GM19372 (cell line): Measurements from ENCODE around the gene TRAPPC12.

Source experiments
- ATAC-seq: cut with Tn5 transposase; IDR thresholded peaks from one replicate; pipeline ENCODE4 v1.9.1; 2021; ENCODE audit warnings: mild to moderate bottlenecking, low read depth, moderate library complexity; ENCODE audit not compliant: unreplicated experiment

TRAPPC12 gene

GRCh38 chr2:3465328-3465727, 85.8 kb downstream of the TRAPPC12 start:
- no peak for ATAC-seq

GRCh38 chr2:3465844-3466481, 86.5 kb downstream of the TRAPPC12 start:
- ATAC-seq = no peak

GRCh38 chr2:3466482-3466863, 87.0 kb downstream of the TRAPPC12 start:
- no peak for ATAC-seq

GRCh38 chr2:3466966-3467365, 87.5 kb downstream of the TRAPPC12 start:
- ATAC-seq = no peak

- ATAC-seq = no peak
These were observed 88.2 kb downstream of the TRAPPC12 start for GRCh38 chr2:3467654-3468053.

GRCh38 chr2:3468296-3468988, 88.9 kb downstream of the TRAPPC12 start:
- ATAC-seq = no peak

- ATAC-seq = no peak
These were observed 90.0 kb downstream of the TRAPPC12 start for GRCh38 chr2:3469486-3469885.

GRCh38 chr2:3470166-3470651, 90.7 kb downstream of the TRAPPC12 start:
- ATAC-seq = no peak

- ATAC-seq = no peak
These were observed 91.6 kb downstream of the TRAPPC12 start for GRCh38 chr2:3470856-3471737.

GRCh38 chr2:3472296-3472695, 92.8 kb downstream of the TRAPPC12 start:
- ATAC-seq = no peak

- ATAC-seq = no peak
These were observed 93.5 kb downstream of the TRAPPC12 start for GRCh38 chr2:3472966-3473365.

- no peak for ATAC-seq
These were observed 96.3 kb downstream of the TRAPPC12 start for GRCh38 chr2:3475771-3476170.

GRCh38 chr2:3476321-3476984, 97.0 kb downstream of the TRAPPC12 start:
- ATAC-seq = no peak

GRCh38 chr2:3476985-3477327, 97.5 kb downstream of the TRAPPC12 start:
- no peak for ATAC-seq

- no peak for ATAC-seq
These were observed 99.4 kb downstream of the TRAPPC12 start for GRCh38 chr2:3478846-3479385.

GRCh38 chr2:3479430-3480320, 100.2 kb downstream of the TRAPPC12 start:
- ATAC-seq = no peak

GRCh38 chr2:3480352-3481010, 101.0 kb downstream of the TRAPPC12 start:
- no peak for ATAC-seq

- ATAC-seq = no peak
These were observed 101.5 kb downstream of the TRAPPC12 start for GRCh38 chr2:3481011-3481400.

GRCh38 chr2:3481736-3482362, 102.4 kb downstream of the TRAPPC12 start:
- ATAC-seq = no peak
